Heart right ventricle (tissue), 16 donors: ENCODE data around the gene NPPC. TPM values are rescaled to one million over a fixed set of nuclear protein-coding genes. Genes with fewer than 3 reads are reported as not detected.

ENCODE experiments used
- ATAC-seq, 8 donors: fragments of 200-7000 bp; cut with Tn5 transposase; one replicate each; pipeline ENCODE4 v1.9.1; 2020; ENCODE audit warnings: mild to moderate bottlenecking in 8 of 8, moderate library complexity in 8 of 8, moderate number of reproducible peaks in 1 of 8
- DNase-seq, 2 donors: peaks; one replicate each; pipeline ENCODE4 v3.0.0-alpha.2; 2020
- H3K27ac ChIP-seq, 10 donors: fragments of 200-600 bp; sonication (generic) in 2 of 10; one replicate each; pipeline versions ENCODE4 v1.5.0 to v1.8.0; 2020 to 2022; ENCODE audit warnings: mild to moderate bottlenecking in 3 of 10
- H3K27me3 ChIP-seq, 7 donors: fragments of 200-600 bp; one replicate each; pipeline ENCODE4 v1.8.0; 2021 to 2022; ENCODE audit warnings: mild to moderate bottlenecking in 2 of 7
- H3K36me3 ChIP-seq, 9 donors: fragments of 200-600 bp; sonication (generic) in 1 of 9; one replicate each; pipeline versions ENCODE4 v1.5.0 to v1.8.0; 2020 to 2022; ENCODE audit warnings: mild to moderate bottlenecking in 2 of 9
- H3K4me1 ChIP-seq, 9 donors: fragments of 200-600 bp; sonication (generic) in 1 of 9; one replicate each; pipeline versions ENCODE4 v1.5.0 to v1.8.0; 2020 to 2022; ENCODE audit warnings: mild to moderate bottlenecking in 4 of 9
- H3K4me3 ChIP-seq, 10 donors: fragments of 200-600 bp; sonication (generic) in 2 of 10; one replicate each; pipeline versions ENCODE4 v1.5.0 to v1.8.0; 2020 to 2022; ENCODE audit warnings: mild to moderate bottlenecking in 7 of 10, moderate library complexity in 2 of 10
- H3K9me3 ChIP-seq, 11 donors: fragments of 200-600 bp in 10 of 11; sonication (generic) in 2 of 11; one replicate each; pipeline versions ENCODE4 v1.5.0 to v1.8.0; 2013 to 2022; ENCODE audit warnings: mild to moderate bottlenecking in 2 of 11, control low read depth in 1 of 11, moderate library complexity in 1 of 11
- WGBS, 2 donors: extraction: QIAGEN DNeasy Blood & Tissue Kit; methylation state at CpG; one replicate each; pipeline ENCODE4 v1.1.7; 2013; ENCODE audit warnings: inconsistent platforms in 1 of 2; 5-methylcytosine and 5-hydroxymethylcytosine counted together
- intact Hi-C, 10 donors: fragments of 100-400 bp; cut with DNase I; formaldehyde crosslinking; loops; one replicate each; pipeline versions ENCODE4 v1.11.1 to v1.14.2; 2022
- polyA plus RNA-seq, 2 donors: library from polyadenylated mRNA; stranded (reverse); fragments of 200-250 nt; gene quantifications; one replicate each; pipeline ENCODE4 v1.2.3, GENCODE V29; 2013
- total RNA-seq, 10 donors: library from RNA; stranded (reverse); fragmentation: NEBNext Ultra II Directional in 3 of 10; extraction: Animal tissue kit (Norgen Biotek cat#: 25700) in 3 of 10; gene quantifications; one replicate each; pipeline versions ENCODE4 v1.2.1 to v1.2.4, GENCODE V29; 2021 to 2023
- TF ChIP-seq, protein P1 (sequence below), 9 donors: fragments of 200-600 bp; sonication (generic) in 2 of 9; IDR thresholded peaks; one replicate each; pipeline versions ENCODE4 v1.5.0 to v1.8.0; 2021 to 2022; ENCODE audit warnings: antibody characterized with exemption in 9 of 9, mild to moderate bottlenecking in 5 of 9, moderate library complexity in 1 of 9
- donor health status: Arrhythmogenic right ventricular cardiomyopathy.
- donor health status: ischemic (EF 13 %, LVEDD 7.1; RV severe dilation, severe dysfunction).
- donor health status: healthy with polysubstance abuse.
- donor health status: DM: no; HTN: yes; CAD: no.
- donor health status: DM: no; HTN: no; CAD: no.
- donor health status: ischemic (EF 25% LVEDD 6.9; RV normal size, moderate dysfunction).
- donor health status: ischemic (EF 25% LVEDD 5.7; RV mildly dilated, moderate dysfunction).
- donor health status: healthy.
- donor health status: DM: yes; HTN: yes; CAD: no.
- donor health status: Ischemic cardiomyopathy.
- donor health status: ischemic (EF 35%, LVEDD 5.7; RV mildly dilated, moderate dysfunction).
- donor health status: nonischemic (EF 11% LVEDD 7.7; RV severe dilation, severe dysfunction).
- donor health status: DM: yes; HTN: yes; CAD: no.
- donor health status: PGD.
- donor health status: ischemic (EF 29% LVEDD 5.4; RV normal size, mild dysfunction).
- donor health status: nonischemic (EF 23%, LVEDD 6.1; RV moderate dilation, normal function).

The NPPC gene
- total and polyA plus RNA-seq, 12 donors = 0.28 to 8.7 (median 2.4) TPM

DNA sequence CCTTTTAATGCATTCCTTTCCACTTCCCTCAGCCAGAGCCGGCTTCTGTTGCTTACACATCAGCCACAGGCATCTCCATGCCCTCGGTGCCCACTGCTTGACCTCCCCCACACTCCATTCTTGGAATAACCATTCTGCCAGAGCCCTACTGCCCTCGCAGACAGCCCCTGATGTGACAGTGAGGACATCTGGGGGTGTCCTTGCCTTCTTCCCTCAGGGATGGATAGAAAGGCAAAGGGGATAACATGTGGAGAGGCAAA lies 6.4 kb upstream of the NPPC start:
- Histone ChIP-seq H3K9me3 (no peaks in the 10 kb centered on the region), H3K36me3 (no peaks in the 10 kb centered on the region), H3K27me3 (peaks cover under 1 to 31% (median 25%) of the 10 kb centered on the region in 7 donors), H3K4me1 (peaks cover 0 to 36% (median 0%) of the 10 kb centered on the region in 9 donors), H3K27ac (peak overlapping the region in 2 of 10 donors; percentile 43 to 61), H3K4me3 (no peak overlapping the region)
- intact Hi-C loops = no loop called here
- DNase-seq (no peak), ATAC-seq (no peak)
- TF ChIP-seq, protein P1, sequence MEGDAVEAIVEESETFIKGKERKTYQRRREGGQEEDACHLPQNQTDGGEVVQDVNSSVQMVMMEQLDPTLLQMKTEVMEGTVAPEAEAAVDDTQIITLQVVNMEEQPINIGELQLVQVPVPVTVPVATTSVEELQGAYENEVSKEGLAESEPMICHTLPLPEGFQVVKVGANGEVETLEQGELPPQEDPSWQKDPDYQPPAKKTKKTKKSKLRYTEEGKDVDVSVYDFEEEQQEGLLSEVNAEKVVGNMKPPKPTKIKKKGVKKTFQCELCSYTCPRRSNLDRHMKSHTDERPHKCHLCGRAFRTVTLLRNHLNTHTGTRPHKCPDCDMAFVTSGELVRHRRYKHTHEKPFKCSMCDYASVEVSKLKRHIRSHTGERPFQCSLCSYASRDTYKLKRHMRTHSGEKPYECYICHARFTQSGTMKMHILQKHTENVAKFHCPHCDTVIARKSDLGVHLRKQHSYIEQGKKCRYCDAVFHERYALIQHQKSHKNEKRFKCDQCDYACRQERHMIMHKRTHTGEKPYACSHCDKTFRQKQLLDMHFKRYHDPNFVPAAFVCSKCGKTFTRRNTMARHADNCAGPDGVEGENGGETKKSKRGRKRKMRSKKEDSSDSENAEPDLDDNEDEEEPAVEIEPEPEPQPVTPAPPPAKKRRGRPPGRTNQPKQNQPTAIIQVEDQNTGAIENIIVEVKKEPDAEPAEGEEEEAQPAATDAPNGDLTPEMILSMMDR (IDR thresholded peaks at IDR 0.05) = no peak
- WGBS, 2 donors = 89 to 90% methylated on average over 3 of the region's 3 CpGs

- Histone ChIP-seq H3K4me3 (no peak overlapping the region), H3K9me3 (no peaks in the 10 kb centered on the region), H3K36me3 (no peaks in the 10 kb centered on the region), H3K27me3 (peaks cover 12 to 43% (median 37%) of the 10 kb centered on the region in 7 donors), H3K4me1 (peaks cover 0 to 46% (median 9%) of the 10 kb centered on the region in 9 donors), H3K27ac (peak overlapping the region in 9 of 10 donors; percentile 15 to 79 (median 45))
- peak in 1 of 2 donors; percentile 53 for DNase-seq
- WGBS, 2 donors = 69 to 78% methylated on average over 7 of the region's 7 CpGs
- intact Hi-C loops = no loop called here
- TF ChIP-seq, protein P1 (IDR thresholded peaks at IDR 0.05) = no peak
- ATAC-seq = peak in 7 of 8 donors; percentile 25 to 61 (median 44)
Measured at GRCh38 chr2:231931481-231931915, 5.3 kb upstream of the NPPC start.

- intact Hi-C loops = no loop called here
- H3K27ac ChIP-seq = peak overlapping the region in 9 of 10 donors; percentile 15 to 79 (median 45)
Measured at GRCh38 chr2:231930593-231931281, 4.5 kb upstream of the NPPC start.

DNA sequence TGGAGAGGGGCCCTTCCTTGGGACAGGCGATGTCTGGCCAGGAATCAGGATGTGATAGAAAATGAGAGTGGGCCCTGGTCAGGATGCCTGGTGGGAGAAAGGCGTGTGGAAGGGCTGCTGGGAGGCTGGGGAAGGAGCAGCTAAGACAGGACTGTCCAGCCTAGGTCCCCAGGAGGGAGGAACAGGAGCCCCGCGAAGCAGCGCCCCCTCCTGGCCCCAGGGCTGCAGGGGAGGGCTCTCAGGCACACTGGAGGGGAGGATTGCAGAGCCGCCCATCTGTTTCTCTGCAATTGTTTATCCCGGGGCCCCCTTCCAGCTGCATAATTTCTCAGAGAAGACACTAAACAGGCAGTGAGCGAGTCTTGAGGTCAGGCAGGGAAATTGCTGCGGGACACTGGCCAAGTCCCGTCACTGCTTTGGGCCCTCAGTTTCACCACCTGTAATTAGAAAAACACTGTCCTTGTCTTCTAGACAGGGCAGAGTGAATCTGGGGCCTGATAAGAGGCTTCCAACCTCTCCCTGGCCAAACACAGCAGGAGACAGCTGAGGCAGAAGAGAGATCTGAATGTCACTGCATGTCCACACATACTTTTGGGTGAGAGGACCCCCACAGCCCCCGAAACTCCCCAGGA lies 3.9 kb upstream of the NPPC start:
- intact Hi-C loops = loop anchor here in 8 of 10 donors (5.0 to 10.0 kb wide), 5 partner anchors 207 to 507 kb away; no protein-coding TSS in a partner anchor
- Histone ChIP-seq H3K9me3 (no peaks in the 10 kb centered on the region), H3K36me3 (no peaks in the 10 kb centered on the region), H3K27ac (peak overlapping the region in 7 of 10 donors; percentile 9 to 63 (median 52)), H3K27me3 (peaks cover 14 to 55% (median 51%) of the 10 kb centered on the region in 7 donors), H3K4me1 (peaks cover 8 to 58% (median 23%) of the 10 kb centered on the region in 9 donors), H3K4me3 (no peak overlapping the region)
- TF ChIP-seq, protein P1 (IDR thresholded peaks at IDR 0.05) = peak in 8 of 9 donors; percentile 7 to 54 (median 42)
- DNase-seq (peak; percentile 70 to 73), ATAC-seq (peak; percentile 5 to 42 (median 22))
- WGBS, 2 donors = 40 to 41% methylated on average over 11 of the region's 11 CpGs

More at GRCh38 chr2:231930593-231931281, 4.5 kb upstream of the NPPC start:
- H3K4me3 ChIP-seq = no peak overlapping the region
- H3K9me3 ChIP-seq = no peaks in the 10 kb centered on the region
- H3K27me3 ChIP-seq = peaks cover 14 to 50% (median 44%) of the 10 kb centered on the region in 7 donors
- WGBS, 2 donors = 58 to 70% methylated on average over 8 of the region's 8 CpGs
- DNase-seq = peak; percentile 64 to 78
- TF ChIP-seq, protein P1 (IDR thresholded peaks at IDR 0.05) = no peak
- no peaks in the 10 kb centered on the region for H3K36me3 ChIP-seq
- H3K4me1 ChIP-seq = peaks cover 4 to 53% (median 16%) of the 10 kb centered on the region in 9 donors
- peak; percentile 36 to 64 (median 54) for ATAC-seq
